ENCODE results near the gene RGL2.
"Not testable (repeated sequence)": the region's sequence is repeated elsewhere in the genome, so short reads cannot be mapped to it uniquely, and the experiment has no call there.

RGL2 gene

GRCh38 chr6:33295621-33296369 is 2.9 kb downstream of the RGL2 start:
- peaks cover 4% of the 10 kb centered on the region for H3K4me1 ChIP-seq
- DNase-seq (ENCODE audit: low spot score in 2 of 2): no peak
- no peaks in the 10 kb centered on the region for H3K9me3 ChIP-seq
- H3K4me3 ChIP-seq: no peak overlapping the region
- H3K36me3 ChIP-seq (replicated peaks): peaks cover 19% of the 10 kb centered on the region
- H3K27me3 ChIP-seq (ENCODE audit: low read depth): no peaks in the 10 kb centered on the region
- in situ Hi-C loops (cut with MboI; ENCODE audit: low sequenced_read_pairs): no loop called here

- peaks cover 8% of the 10 kb centered on the region for H3K4me1 ChIP-seq
- in situ Hi-C loops (cut with MboI; ENCODE audit: low sequenced_read_pairs): no loop called here
- H3K27me3 ChIP-seq (ENCODE audit: low read depth): no peaks in the 10 kb centered on the region
- no peaks in the 10 kb centered on the region for H3K9me3 ChIP-seq
- no peak overlapping the region for H3K4me3 ChIP-seq
- H3K36me3 ChIP-seq (replicated peaks): peaks cover 18% of the 10 kb centered on the region
- no peak for DNase-seq (ENCODE audit: low spot score in 2 of 2)
Measured at GRCh38 chr6:33294086-33294823, 4.5 kb downstream of the RGL2 start.

- Histone ChIP-seq H3K36me3 (replicated peaks) (peaks cover 18% of the 10 kb centered on the region), H3K9me3 (no peaks in the 10 kb centered on the region), H3K4me3 (no peak overlapping the region), H3K4me1 (peaks cover 9% of the 10 kb centered on the region), H3K27me3 (ENCODE audit: low read depth) (no peaks in the 10 kb centered on the region)
- DNase-seq (ENCODE audit: low spot score in 2 of 2): no peak
- in situ Hi-C loops (cut with MboI; ENCODE audit: low sequenced_read_pairs): no loop called here
Measured at GRCh38 chr6:33292996-33293682, 5.6 kb downstream of the RGL2 start.

GRCh38 chr6:33290459-33290858 is 8.3 kb downstream of the RGL2 start:
- DNase-seq (ENCODE audit: low spot score in 2 of 2): no peak
- H3K36me3 ChIP-seq (replicated peaks): peaks cover 38% of the 10 kb centered on the region
- no peaks in the 10 kb centered on the region for H3K9me3 ChIP-seq
- H3K4me3 ChIP-seq: peak overlapping the region; percentile 69
- peaks cover 8% of the 10 kb centered on the region for H3K4me1 ChIP-seq
- no peaks in the 10 kb centered on the region for H3K27me3 ChIP-seq (ENCODE audit: low read depth)
- in situ Hi-C loops (cut with MboI; ENCODE audit: low sequenced_read_pairs): no loop called here

- Histone ChIP-seq H3K27me3 (ENCODE audit: low read depth) (no peaks in the 10 kb centered on the region), H3K9me3 (no peaks in the 10 kb centered on the region), H3K4me1 (peaks cover 8% of the 10 kb centered on the region), H3K36me3 (replicated peaks) (peaks cover 42% of the 10 kb centered on the region), H3K4me3 (peak overlapping the region; percentile 69)
- no peak for DNase-seq (ENCODE audit: low spot score in 2 of 2)
- in situ Hi-C loops (cut with MboI; ENCODE audit: low sequenced_read_pairs): no loop called here
Measured at GRCh38 chr6:33289784-33290315, 8.9 kb downstream of the RGL2 start.

GRCh38 chr6:33288921-33289783 is 9.6 kb downstream of the RGL2 start, which contains the start of the genes PFDN6 and WDR46:
Gene PFDN6 (plus strand): TSS chr6:33289601. CDS start chr6:33289857, 256 bp downstream.
Gene WDR46 (minus strand): TSS chr6:33289239. CDS start chr6:33289170, 69 bp downstream.
- in situ Hi-C loops (cut with MboI; ENCODE audit: low sequenced_read_pairs): no loop called here
- peaks cover 48% of the 10 kb centered on the region for H3K36me3 ChIP-seq (replicated peaks)
- H3K4me1 ChIP-seq: peaks cover 8% of the 10 kb centered on the region
- H3K27me3 ChIP-seq (ENCODE audit: low read depth): no peaks in the 10 kb centered on the region
- peak; percentile 86 to 95 for DNase-seq (ENCODE audit: low spot score in 2 of 2)
- H3K9me3 ChIP-seq: no peaks in the 10 kb centered on the region
- H3K4me3 ChIP-seq: peak within 1 kb of the TSS; percentile 69

GRCh38 chr6:33288141-33288920 is 10.4 kb downstream of the RGL2 start:
- Histone ChIP-seq H3K36me3 (replicated peaks) (peaks cover 48% of the 10 kb centered on the region), H3K27me3 (ENCODE audit: low read depth) (no peaks in the 10 kb centered on the region), H3K4me3 (peak overlapping the region; percentile 69), H3K4me1 (peaks cover 8% of the 10 kb centered on the region), H3K9me3 (no peaks in the 10 kb centered on the region)
- DNase-seq (ENCODE audit: low spot score in 2 of 2): no peak
- in situ Hi-C loops (cut with MboI; ENCODE audit: low sequenced_read_pairs): no loop called here

GRCh38 chr6:33286946-33287914 is 11.5 kb downstream of the RGL2 start:
- no peak overlapping the region for H3K4me3 ChIP-seq
- H3K36me3 ChIP-seq (replicated peaks): peaks cover 49% of the 10 kb centered on the region
- in situ Hi-C loops (cut with MboI; ENCODE audit: low sequenced_read_pairs): no loop called here
- no peaks in the 10 kb centered on the region for H3K9me3 ChIP-seq
- H3K27me3 ChIP-seq (ENCODE audit: low read depth): no peaks in the 10 kb centered on the region
- peaks cover 8% of the 10 kb centered on the region for H3K4me1 ChIP-seq
- no peak for DNase-seq (ENCODE audit: low spot score in 2 of 2)

GRCh38 chr6:33285214-33285613 is 13.5 kb downstream of the RGL2 start:
- peaks cover 49% of the 10 kb centered on the region for H3K36me3 ChIP-seq (replicated peaks)
- H3K9me3 ChIP-seq; H3K27me3 ChIP-seq (ENCODE audit: low read depth); DNase-seq (ENCODE audit: low spot score in 2 of 2); H3K4me1 ChIP-seq; in situ Hi-C loops (cut with MboI; ENCODE audit: low sequenced_read_pairs); H3K4me3 ChIP-seq: not testable (repeated sequence)

GRCh38 chr6:33280539-33280938 is 18.2 kb downstream of the RGL2 start:
- H3K36me3 ChIP-seq (replicated peaks): peaks cover 62% of the 10 kb centered on the region
- no peaks in the 10 kb centered on the region for H3K9me3 ChIP-seq
- no peak overlapping the region for H3K4me3 ChIP-seq
- H3K4me1 ChIP-seq: peaks cover 9% of the 10 kb centered on the region
- DNase-seq (ENCODE audit: low spot score in 2 of 2): no peak
- H3K27me3 ChIP-seq (ENCODE audit: low read depth): no peaks in the 10 kb centered on the region
- in situ Hi-C loops (cut with MboI; ENCODE audit: low sequenced_read_pairs): no loop called here

- Histone ChIP-seq H3K9me3 (no peaks in the 10 kb centered on the region), H3K27me3 (ENCODE audit: low read depth) (no peaks in the 10 kb centered on the region), H3K36me3 (replicated peaks) (peaks cover 62% of the 10 kb centered on the region), H3K4me3 (no peak overlapping the region), H3K4me1 (peaks cover 14% of the 10 kb centered on the region)
- DNase-seq (ENCODE audit: low spot score in 2 of 2): peak; percentile 37 to 75
- in situ Hi-C loops (cut with MboI; ENCODE audit: low sequenced_read_pairs): no loop called here
Measured at GRCh38 chr6:33279971-33280511, 18.7 kb downstream of the RGL2 start.
